GM19025 (cell line): ENCODE measurements around the gene STK40.

Source experiments
- ATAC-seq: cut with Tn5 transposase; IDR thresholded peaks from one replicate; pipeline ENCODE4 v1.9.1; 2021; ENCODE audit warnings: mild to moderate bottlenecking, low read depth, moderate library complexity; ENCODE audit not compliant: unreplicated experiment

Gene STK40

GRCh38 chr1:36385410-36386264 is at the start of gene STK40:
Gene STK40 (minus strand): TSS chr1:36385924. CDS start chr1:36361332, 24,592 bp downstream.
- peak; percentile 84 for ATAC-seq

GRCh38 chr1:36433102-36433501 is 47.4 kb upstream of the STK40 start:
- ATAC-seq = no peak

- ATAC-seq = no peak
These were observed 46.9 kb upstream of the STK40 start for GRCh38 chr1:36432616-36433015.

GRCh38 chr1:36425791-36426190 is 40.1 kb upstream of the STK40 start:
- no peak for ATAC-seq

- no peak for ATAC-seq
These were observed 35.9 kb upstream of the STK40 start for GRCh38 chr1:36421649-36422048.

- ATAC-seq = no peak
These were observed 35.2 kb upstream of the STK40 start for GRCh38 chr1:36420836-36421317.

- ATAC-seq = no peak
These were observed 34.7 kb upstream of the STK40 start for GRCh38 chr1:36420409-36420808.

- no peak for ATAC-seq
These were observed 33.8 kb upstream of the STK40 start for GRCh38 chr1:36419569-36419968.

GRCh38 chr1:36419140-36419539 is 33.4 kb upstream of the STK40 start:
- no peak for ATAC-seq

- no peak for ATAC-seq
These were observed 32.2 kb upstream of the STK40 start for GRCh38 chr1:36417931-36418330.

GRCh38 chr1:36415661-36416326 is 30.1 kb upstream of the STK40 start:
- no peak for ATAC-seq

GRCh38 chr1:36414384-36414783 is 28.7 kb upstream of the STK40 start:
- ATAC-seq = no peak

GRCh38 chr1:36411674-36412648 is 26.2 kb upstream of the STK40 start:
- ATAC-seq = no peak

- ATAC-seq = no peak
These were observed 22.8 kb upstream of the STK40 start for GRCh38 chr1:36408479-36408878.

GRCh38 chr1:36406440-36406839 is 20.7 kb upstream of the STK40 start:
- ATAC-seq = no peak

- no peak for ATAC-seq
These were observed 16.8 kb upstream of the STK40 start for GRCh38 chr1:36402504-36402890.

- no peak for ATAC-seq
These were observed 16.1 kb upstream of the STK40 start for GRCh38 chr1:36401602-36402503.

GRCh38 chr1:36400825-36401601 is 15.3 kb upstream of the STK40 start:
- ATAC-seq = no peak

GRCh38 chr1:36400514-36400824 is 14.7 kb upstream of the STK40 start:
- no peak for ATAC-seq
